IMR-90 (cell line): ENCODE measurements around the gene SSU72. TPM values are rescaled to one million over a fixed set of nuclear protein-coding genes. Genes with fewer than 3 reads are reported as not detected.
"Not testable (repeated sequence)": the region's sequence is repeated elsewhere in the genome, so short reads cannot be mapped to it uniquely, and the experiment has no call there.

Source experiments
- ATAC-seq: fragments of 200-7000 bp; cut with Tn5 transposase; 2 replicates; pipeline ENCODE4 v1.9.1; 2020; ENCODE audit warnings: low read depth, mild to moderate bottlenecking, moderate library complexity
- BruUV-seq: library from RNA; stranded (reverse); fragments of 400-500 nt; replicated peaks from 2 replicates; lab custom pipeline; 2021; lab: Mats Ljungman, UMichigan
- CTCF ChIA-PET: fragments of 300-600 bp; formaldehyde crosslinking; extraction: SDS; loops from one replicate; lab custom pipeline; 2021; ENCODE audit warnings: antibody characterized with exemption; lab: Yijun Ruan, JAX
- POLR2A ChIA-PET: fragments of 300-600 bp; sonication (Branson Sonifier 250); formaldehyde crosslinking; loops from one replicate; lab custom pipeline; 2022; ENCODE audit warnings: antibody characterized with exemption; ENCODE audit not compliant: unreplicated experiment; lab: Charles Lee
- DNase-seq: peaks from one replicate; pipeline ENCODE4 v3.0.0; 2013
- H2AFZ ChIP-seq: replicated peaks from 2 replicates; pipeline ENCODE3; 2013; ENCODE audit warnings: low read length, mild to moderate bottlenecking; ENCODE audit not compliant: poor library complexity
- H2AK5ac ChIP-seq: 2 replicates; pipeline ENCODE4 v1.6.1; 2013; ENCODE audit warnings: low read depth, low read length, inconsistent platforms
- H2AK9ac ChIP-seq: replicated peaks from 2 replicates; pipeline ENCODE3; 2013; ENCODE audit warnings: mild to moderate bottlenecking, low read depth, low read length, moderate library complexity; ENCODE audit not compliant: poor library complexity
- H2BK120ac ChIP-seq: 2 replicates; pipeline ENCODE4 v1.6.1; 2013; ENCODE audit warnings: low read depth, low read length, inconsistent platforms
- H2BK15ac ChIP-seq: 3 replicates; pipeline ENCODE4 v1.6.1; 2013; ENCODE audit warnings: low read depth, low read length, inconsistent platforms
- H2BK20ac ChIP-seq: 2 replicates; pipeline ENCODE4 v1.6.1; 2013; ENCODE audit warnings: low read depth, mild to moderate bottlenecking, inconsistent platforms, low read length, moderate library complexity
- H2BK5ac ChIP-seq: 2 replicates; pipeline ENCODE4 v1.6.1; 2013; ENCODE audit warnings: mild to moderate bottlenecking, low read depth, low read length, inconsistent platforms; ENCODE audit not compliant: poor library complexity, severe bottlenecking
- H3K14ac ChIP-seq: replicated peaks from 2 replicates; pipeline ENCODE4 v1.6.1; 2013; ENCODE audit warnings: low read depth, low read length, inconsistent platforms
- H3K18ac ChIP-seq: 2 replicates; pipeline ENCODE4 v1.6.1; 2013; ENCODE audit warnings: low read depth, low read length, control low read depth
- H3K23ac ChIP-seq: 2 replicates; pipeline ENCODE4 v1.6.1; 2013; ENCODE audit warnings: low read depth, low read length, inconsistent platforms
- H3K27ac ChIP-seq: 2 replicates; pipeline ENCODE4 v1.5.1; 2013; ENCODE audit warnings: mild to moderate bottlenecking, control low read depth, low read length; ENCODE audit not compliant: insufficient read depth
- H3K27me3 ChIP-seq: 2 replicates; pipeline ENCODE4 v1.6.1; 2013; ENCODE audit warnings: low read length; ENCODE audit not compliant: control insufficient read depth, insufficient read depth
- H3K36me3 ChIP-seq: 2 replicates; pipeline ENCODE4 v1.6.1; 2013; ENCODE audit warnings: low read length, mixed read lengths; ENCODE audit not compliant: control insufficient read depth, insufficient read depth
- H3K4ac ChIP-seq: 2 replicates; pipeline ENCODE4 v1.6.1; 2013; ENCODE audit warnings: low read depth, low read length, inconsistent platforms
- H3K4me1 ChIP-seq: 2 replicates; pipeline ENCODE4 v1.6.1; 2013; ENCODE audit warnings: low read length, mixed read lengths; ENCODE audit not compliant: control insufficient read depth, insufficient read depth
- H3K4me2 ChIP-seq: 2 replicates; pipeline ENCODE4 v1.6.1; 2013; ENCODE audit warnings: low read depth, mild to moderate bottlenecking, control low read depth, low read length, moderate library complexity
- H3K4me3 ChIP-seq: 2 replicates; pipeline ENCODE4 v1.5.1; 2013; ENCODE audit warnings: low read depth, mild to moderate bottlenecking, control low read depth, low read length, moderate library complexity; ENCODE audit not compliant: insufficient read depth
- H3K56ac ChIP-seq: 2 replicates; pipeline ENCODE4 v1.6.1; 2013; ENCODE audit warnings: low read length, inconsistent platforms; ENCODE audit not compliant: insufficient read depth; ENCODE audit errors: extremely low read depth
- H3K79me1 ChIP-seq, 2 experiments: 2 replicates each; pipeline ENCODE4 v1.6.1; 2013; ENCODE audit warnings: low read length in 2 of 2, inconsistent platforms in 1 of 2, low read depth in 1 of 2
- H3K9ac ChIP-seq: 2 replicates; pipeline ENCODE4 v1.6.1; 2013; ENCODE audit warnings: low read depth, low read length, control low read depth
- H3K9me1 ChIP-seq: 2 replicates; pipeline ENCODE4 v1.6.1; 2013; ENCODE audit warnings: low read length, inconsistent platforms; ENCODE audit not compliant: insufficient read depth
- H3K9me3 ChIP-seq: 2 replicates; pipeline ENCODE4 v1.6.1; 2013; ENCODE audit warnings: low read length; ENCODE audit not compliant: control insufficient read depth, insufficient read depth
- H4K20me1 ChIP-seq: 2 replicates; pipeline ENCODE4 v1.6.1; 2013; ENCODE audit warnings: low read length, inconsistent platforms; ENCODE audit not compliant: insufficient read depth
- H4K5ac ChIP-seq: 2 replicates; pipeline ENCODE4 v1.6.1; 2013; ENCODE audit warnings: mild to moderate bottlenecking, low read depth, low read length, control low read depth
- H4K8ac ChIP-seq, 2 experiments: 2 replicates each; pipeline ENCODE4 v1.6.1; 2013; ENCODE audit warnings: low read depth in 2 of 2, low read length in 2 of 2, control low read depth in 1 of 2, inconsistent platforms in 1 of 2
- H4K91ac ChIP-seq: 2 replicates; pipeline ENCODE4 v1.6.1; 2013; ENCODE audit warnings: low read depth, low read length, inconsistent platforms; ENCODE audit not compliant: insufficient read depth
- FOS ChIP-seq: fragments of 150-350 bp; IDR thresholded peaks from 2 replicates; pipeline ENCODE4 v1.6.1; 2016; ENCODE audit warnings: low read depth, low read length
- RFX5 ChIP-seq: IDR thresholded peaks from 2 replicates; pipeline ENCODE4 v1.8.0; 2012; ENCODE audit warnings: low read depth, mild to moderate bottlenecking, low read length, moderate library complexity
- WGBS, 2 experiments: methylation state at CpG; one replicate each; pipeline versions ENCODE4 v1.1.5 to v1.1.7; 2013; ENCODE audit warnings: missing lambda C conversion rate in 2 of 2; ENCODE audit not compliant: insufficient read length in 1 of 2; ENCODE audit errors: extremely low coverage in 2 of 2; 5-methylcytosine and 5-hydroxymethylcytosine counted together
- dilution Hi-C: fragments of 300-500 bp; cut with HindIII; formaldehyde crosslinking; loops from one replicate; pipeline ENCODE4 v1.14.3; 2018; ENCODE audit warnings: low sequenced_read_pairs; ENCODE audit not compliant: unreplicated experiment
- in situ Hi-C: fragments of 300-500 bp; cut with MboI; formaldehyde crosslinking; loops from 3 replicates; pipeline ENCODE4 v1.14.3; 2019; ENCODE audit warnings: low sequenced_read_pairs, inconsistent platforms, mixed read lengths
- intact Hi-C: fragments of 100-400 bp; cut with micrococcal nuclease; formaldehyde crosslinking; loops from 2 replicates; pipeline ENCODE4 v1.10.0; 2022
- polyA plus RNA-seq, 3 experiments: library from polyadenylated mRNA; depleted of rRNA; stranded (reverse); fragments of >200 nt; gene quantifications; 2 replicates each; pipeline ENCODE4 v1.2.3, GENCODE V29; 2012; ENCODE audit warnings: low replicate concordance in 1 of 3
- total RNA-seq: library from RNA; depleted of rRNA; stranded (reverse); fragments of >200 nt; gene quantifications from 2 replicates; pipeline ENCODE4 v1.2.3, GENCODE V29; 2012

Gene SSU72
- total and polyA plus RNA-seq, 2 of the 4 experiments (the other 2 are of a cell fraction), result 33.7 to 88.4 TPM

GRCh38 chr1:1517973-1518620 is 56.6 kb downstream of the SSU72 start:
- Histone ChIP-seq H3K9ac (no peak overlapping the region), H2AK9ac (no peak overlapping the region), H3K9me3 (no peaks in the 10 kb centered on the region), H3K4me1 (no peaks in the 10 kb centered on the region), H4K20me1 (peaks cover 4% of the 10 kb centered on the region; the same call in 1 of the 2 replicates), H2AFZ (no peak overlapping the region), H2BK120ac (no peak overlapping the region), H3K4me3 (no peak overlapping the region), H3K79me1 (peaks cover 9 to 14% of the 10 kb centered on the region in 2 experiments; a peak in 3 of 4 replicates), H3K27me3 (no peaks in the 10 kb centered on the region), H3K18ac (no peak overlapping the region), H4K8ac (no peak overlapping the region), H3K9me1 (no peaks in the 10 kb centered on the region), H4K5ac (no peak overlapping the region), H4K91ac (no peak overlapping the region), H2BK15ac (no peak overlapping the region), H2BK20ac (no peak overlapping the region), H3K4ac (no peak overlapping the region), H3K23ac (no peak overlapping the region), H3K27ac (no peak overlapping the region), H3K56ac (no peak overlapping the region), H3K4me2 (no peak overlapping the region), H2AK5ac (no peak overlapping the region), H2BK5ac (peak overlapping the region; percentile 26), H3K14ac (no peak overlapping the region), H3K36me3 (peaks cover 28% of the 10 kb centered on the region)
- dilution Hi-C loops (no loop called here), intact Hi-C loops (no loop called here), in situ Hi-C loops (no loop called here)
- BruUV-seq, result no TSS peak
- ChIA-PET POLR2A (no interaction called here), CTCF (no interaction called here)
- 91% methylated on average over 6 of the region's 28 CpGs; no CpG with 5 or more reads in 1 of the 2 experiments for WGBS, 2 experiments
- TF ChIP-seq RFX5 (no peak), FOS (no peak)
- DNase-seq, result no peak
- ATAC-seq, result no peak

GRCh38 chr1:1516923-1517322 is 57.7 kb downstream of the SSU72 start:
- POLR2A ChIA-PET, dilution Hi-C loops, intact Hi-C loops, H2BK5ac ChIP-seq, H3K23ac ChIP-seq, BruUV-seq, H3K4me1 ChIP-seq, ATAC-seq, H2AFZ ChIP-seq, H3K27ac ChIP-seq, H3K4me3 ChIP-seq, H3K9me3 ChIP-seq, H4K91ac ChIP-seq, H3K9ac ChIP-seq, H3K27me3 ChIP-seq, H2AK5ac ChIP-seq, H3K18ac ChIP-seq, H4K8ac ChIP-seq, H3K4me2 ChIP-seq, H3K14ac ChIP-seq, H4K20me1 ChIP-seq, H2BK15ac ChIP-seq, H2AK9ac ChIP-seq, H3K4ac ChIP-seq, DNase-seq, H2BK20ac ChIP-seq, H3K9me1 ChIP-seq, H2BK120ac ChIP-seq, in situ Hi-C loops, H3K56ac ChIP-seq, H4K5ac ChIP-seq, CTCF ChIA-PET: not testable (repeated sequence)
- peaks cover 9 to 14% of the 10 kb centered on the region in 2 experiments; a peak in 3 of 4 replicates for H3K79me1 ChIP-seq
- 100% methylated on average over 4 of the region's 14 CpGs; no CpG with 5 or more reads in 1 of the 2 experiments for WGBS, 2 experiments
- peaks cover 28% of the 10 kb centered on the region for H3K36me3 ChIP-seq
